Keratinocyte (primary cell): Measurements from ENCODE around the gene SOST. TPM values are rescaled to one million over a fixed set of nuclear protein-coding genes. Genes with fewer than 3 reads are reported as not detected.

Source experiments
- DNase-seq: peaks from one replicate; pipeline ENCODE4 v3.0.0-alpha.2; 2011; ENCODE audit warnings: low read depth, missing footprints, low spot score
- FAIRE-seq: peaks from 2 replicates; lab custom pipeline; 2011; peaks lifted over from hg19 to GRCh38; lab: Jason Lieb, UNC
- H2AFZ ChIP-seq: 2 replicates; pipeline ENCODE4 v1.6.0; 2012; ENCODE audit warnings: low read length, control low read depth, inconsistent platforms; ENCODE audit not compliant: control insufficient read depth
- H3K27ac ChIP-seq: 2 replicates; pipeline ENCODE4 v1.5.1; 2011; ENCODE audit warnings: low read length; ENCODE audit not compliant: control insufficient read depth, insufficient read depth
- H3K27me3 ChIP-seq: 3 replicates; pipeline ENCODE4 v1.6.0; 2011; ENCODE audit warnings: low read length; ENCODE audit not compliant: control insufficient read depth, insufficient read depth; ENCODE audit errors: extremely low read depth
- H3K36me3 ChIP-seq, 2 experiments: 2 replicates in 1 of 2; 3 replicates in 1 of 2; pipeline ENCODE4 v1.5.1; 2011; ENCODE audit warnings: low read length in 2 of 2, mild to moderate bottlenecking in 1 of 2; ENCODE audit not compliant: control insufficient read depth in 2 of 2, insufficient read depth in 2 of 2; ENCODE audit errors: extremely low read depth in 1 of 2
- H3K4me1 ChIP-seq: 3 replicates; pipeline ENCODE4 v1.5.1; 2011; ENCODE audit warnings: low read length; ENCODE audit not compliant: control insufficient read depth, insufficient read depth; ENCODE audit errors: extremely low read depth
- H3K4me2 ChIP-seq: 3 replicates; pipeline ENCODE4 v1.6.0; 2011; ENCODE audit warnings: low read depth, low read length; ENCODE audit not compliant: control insufficient read depth, insufficient read depth; ENCODE audit errors: extremely low read depth
- H3K4me3 ChIP-seq, 3 experiments: fragments of 200-600 bp in 1 of 3; sonication (generic) in 1 of 3; 2 replicates in 2 of 3; 3 replicates in 1 of 3; pipeline ENCODE4 v1.5.1; 2011 to 2016; ENCODE audit warnings: low read length in 3 of 3, mild to moderate bottlenecking in 3 of 3, control low read depth in 2 of 3, inconsistent platforms in 1 of 3, low read depth in 1 of 3, mixed read lengths in 1 of 3, mixed run types in 1 of 3, moderate library complexity in 1 of 3; ENCODE audit not compliant: control insufficient read depth in 2 of 3, insufficient read depth in 2 of 3; ENCODE audit errors: extremely low read depth in 1 of 3
- H3K79me2 ChIP-seq: 2 replicates; pipeline ENCODE4 v1.6.0; 2012; ENCODE audit warnings: low read length; ENCODE audit not compliant: control insufficient read depth, insufficient read depth
- H3K9ac ChIP-seq: 3 replicates; pipeline ENCODE4 v1.6.0; 2011; ENCODE audit warnings: low read length; ENCODE audit not compliant: control insufficient read depth, insufficient read depth; ENCODE audit errors: extremely low read depth
- H3K9me1 ChIP-seq: 3 replicates; pipeline ENCODE4 v1.6.0; 2011; ENCODE audit warnings: low read length; ENCODE audit not compliant: control insufficient read depth, insufficient read depth; ENCODE audit errors: extremely low read depth
- H3K9me3 ChIP-seq: 2 replicates; pipeline ENCODE4 v1.5.1; 2012; ENCODE audit warnings: low read depth, low read length; ENCODE audit not compliant: control insufficient read depth
- H4K20me1 ChIP-seq: 3 replicates; pipeline ENCODE4 v1.6.0; 2011; ENCODE audit warnings: low read length; ENCODE audit not compliant: control insufficient read depth, insufficient read depth; ENCODE audit errors: extremely low read depth
- CTCF ChIP-seq, 3 experiments: IDR thresholded peaks in 1 of 3; conservative IDR thresholded peaks in 1 of 3; optimal IDR thresholded peaks in 1 of 3; 2 replicates in 2 of 3; 3 replicates in 1 of 3; pipeline versions ENCODE3 to v1.5.1; 2011; ENCODE audit warnings: low read length in 3 of 3, mild to moderate bottlenecking in 3 of 3, moderate library complexity in 2 of 3, control low read depth in 1 of 3, inconsistent platforms in 1 of 3; ENCODE audit not compliant: insufficient read depth in 2 of 3; ENCODE audit errors: extremely low read depth in 1 of 3
- EZH2 ChIP-seq: IDR thresholded peaks from one replicate; pipeline ENCODE4 v1.6.1; 2012; ENCODE audit warnings: inconsistent platforms, mild to moderate bottlenecking, low read length, moderate library complexity
- dilution Hi-C: fragments of 300-500 bp; cut with MboI; formaldehyde crosslinking; loops from one replicate; pipeline ENCODE4 v1.7.0; 2020; ENCODE audit warnings: low sequenced_read_pairs; ENCODE audit not compliant: extremely low pct_ligation_motif_present
- polyA plus RNA-seq, 5 experiments: library from polyadenylated mRNA; depleted of rRNA in 3 of 5; stranded (reverse) in 3 of 5; stranded (forward) in 1 of 5; unstranded in 1 of 5; fragments of >200 nt; gene quantifications; 1 replicate in 1 of 5; 2 replicates in 3 of 5; 3 replicates in 1 of 5; pipeline versions ENCODE4 v1.2.1 to v1.2.3, GENCODE V29; 2011 to 2012; ENCODE audit warnings: missing spikeins in 2 of 5, low read depth in 1 of 5, low replicate concordance in 1 of 5

SOST gene
- polyA plus RNA-seq, 1 donor (not counting 4 experiments of a cell fraction or from before 2014, with no cell fraction given) = 0.04 TPM

- DNase-seq (no peak), FAIRE-seq (no peak)
- H3K4me2 ChIP-seq = no peak overlapping the region
- no peaks in the 10 kb centered on the region for H3K36me3 ChIP-seq
- no peak overlapping the region for H2AFZ ChIP-seq
- no peak for TF ChIP-seq EZH2
- no peak for TF ChIP-seq CTCF (optimal IDR thresholded peaks at IDR 0.05 in 1 of 3, IDR thresholded peaks at IDR 0.05 in 1 of 3, conservative IDR thresholded peaks at IDR 0.05 in 1 of 3; ENCODE audit: extremely low read depth in 1 of 3, insufficient read depth in 2 of 3, low read length in 3 of 3)
- no peak overlapping the region for H3K4me3 ChIP-seq
- no peak overlapping the region for H3K27ac ChIP-seq
- no peak overlapping the region for H3K9ac ChIP-seq
- H3K27me3 ChIP-seq = no peaks in the 10 kb centered on the region
- no peaks in the 10 kb centered on the region for H3K9me3 ChIP-seq
- no peaks in the 10 kb centered on the region for H3K79me2 ChIP-seq
- peaks cover 10% of the 10 kb centered on the region for H3K4me1 ChIP-seq
- dilution Hi-C loops = no loop called here
- no peaks in the 10 kb centered on the region for H4K20me1 ChIP-seq
- H3K9me1 ChIP-seq = no peaks in the 10 kb centered on the region
Observed at GRCh38 chr17:43789482-43789881, 30.9 kb upstream of the SOST start.

- Histone ChIP-seq H3K9ac (no peak overlapping the region), H3K4me1 (peaks cover 19% of the 10 kb centered on the region), H3K27me3 (no peaks in the 10 kb centered on the region), H3K9me1 (no peaks in the 10 kb centered on the region), H3K36me3 (no peaks in the 10 kb centered on the region), H2AFZ (no peak overlapping the region), H3K4me2 (no peak overlapping the region), H4K20me1 (no peaks in the 10 kb centered on the region), H3K4me3 (no peak overlapping the region), H3K27ac (no peak overlapping the region), H3K79me2 (no peaks in the 10 kb centered on the region), H3K9me3 (no peaks in the 10 kb centered on the region)
- FAIRE-seq (no peak), DNase-seq (no peak)
- TF ChIP-seq EZH2 (no peak), CTCF (optimal IDR thresholded peaks at IDR 0.05 in 1 of 3, IDR thresholded peaks at IDR 0.05 in 1 of 3, conservative IDR thresholded peaks at IDR 0.05 in 1 of 3; ENCODE audit: extremely low read depth in 1 of 3, insufficient read depth in 2 of 3, low read length in 3 of 3) (no peak)
- dilution Hi-C loops = no loop called here
Observed at GRCh38 chr17:43788540-43788939, 29.9 kb upstream of the SOST start.
